Measurements from ENCODE around the gene TSPYL1.

TSPYL1 gene

GRCh38 chr6:116279232-116280160 lies at the start of gene TSPYL1 (continued):
- no peak for TF ChIP-seq ZNF670 (tag by site-specific recombination; IDR thresholded peaks at IDR 0.05; ENCODE audit: low read depth)

- Histone ChIP-seq H3K27ac (ENCODE audit: extremely low read depth, low read depth, low read length) (no peak overlapping the region), H3K36me3 (ENCODE audit: control insufficient read depth in 2 of 2, insufficient read depth in 1 of 2, low read length in 2 of 2) (no peaks in the 10 kb centered on the region), H3K9me3 (ENCODE audit: control insufficient read depth, insufficient read depth, low read depth, low read length) (no peaks in the 10 kb centered on the region), H3K4me3 (ENCODE audit: low read depth, low read length) (no peak overlapping the region), H3K4me1 (ENCODE audit: control insufficient read depth, insufficient read depth, low read length) (no peaks in the 10 kb centered on the region)
- POLR2A ChIA-PET: no interaction called here
- TF ChIP-seq SCRT2 (tag by site-specific recombination; IDR thresholded peaks at IDR 0.05) (no peak), IKZF3 (tag by site-specific recombination; IDR thresholded peaks at IDR 0.05) (no peak), ZNF266 (tag by site-specific recombination; IDR thresholded peaks at IDR 0.05; ENCODE audit: low read depth) (no peak), ZNF416 (tag by site-specific recombination; IDR thresholded peaks at IDR 0.05) (no peak)
- CTCF ChIA-PET: interaction anchor here (0.6 kb wide), 1 partner anchor 469 kb away, joined by 3 read pairs; no protein-coding TSS in a partner anchor
Measured at GRCh38 chr6:116329156-116329555, 49.4 kb upstream of the TSPYL1 start.

DNA sequence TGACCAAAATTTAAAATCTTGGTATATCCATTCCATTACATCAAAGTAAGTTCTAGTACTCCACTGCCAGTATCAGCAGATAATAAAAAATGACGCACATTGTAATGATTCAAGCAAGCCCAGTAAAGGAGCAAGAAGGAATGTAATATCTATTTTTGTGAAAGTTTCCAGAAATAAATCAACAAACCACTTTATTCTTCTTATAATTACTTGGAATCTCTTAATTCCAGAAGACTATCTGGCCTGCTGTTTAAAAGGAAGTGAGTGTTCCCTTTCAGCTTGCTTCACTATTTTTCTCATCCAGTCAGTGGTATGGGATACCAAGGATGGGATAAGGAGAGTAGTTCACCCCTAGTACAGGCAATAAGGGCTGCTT lies 48.8 kb upstream of the TSPYL1 start:
- Histone ChIP-seq H3K9me3 (ENCODE audit: control insufficient read depth, insufficient read depth, low read depth, low read length) (no peaks in the 10 kb centered on the region), H3K4me3 (ENCODE audit: low read depth, low read length) (no peak overlapping the region), H3K36me3 (ENCODE audit: control insufficient read depth in 2 of 2, insufficient read depth in 1 of 2, low read length in 2 of 2) (no peaks in the 10 kb centered on the region), H3K4me1 (ENCODE audit: control insufficient read depth, insufficient read depth, low read length) (no peaks in the 10 kb centered on the region), H3K27ac (ENCODE audit: extremely low read depth, low read depth, low read length) (no peak overlapping the region)
- TF ChIP-seq ZNF366 (tag by site-specific recombination; conservative IDR thresholded peaks at IDR 0.05): no peak
- TF ChIP-seq ZNF629 (tag by site-specific recombination; IDR thresholded peaks at IDR 0.05): no peak
- TF ChIP-seq ZNF768 (tag by site-specific recombination; IDR thresholded peaks at IDR 0.05): no peak
- TF ChIP-seq KLF10 (tag by site-specific recombination; IDR thresholded peaks at IDR 0.05): no peak
- no peak for TF ChIP-seq ZNF624 (tag by site-specific recombination; IDR thresholded peaks at IDR 0.05)
- no peak for TF ChIP-seq ZNF146 (tag by site-specific recombination; IDR thresholded peaks at IDR 0.05)
- TF ChIP-seq, protein P1, sequence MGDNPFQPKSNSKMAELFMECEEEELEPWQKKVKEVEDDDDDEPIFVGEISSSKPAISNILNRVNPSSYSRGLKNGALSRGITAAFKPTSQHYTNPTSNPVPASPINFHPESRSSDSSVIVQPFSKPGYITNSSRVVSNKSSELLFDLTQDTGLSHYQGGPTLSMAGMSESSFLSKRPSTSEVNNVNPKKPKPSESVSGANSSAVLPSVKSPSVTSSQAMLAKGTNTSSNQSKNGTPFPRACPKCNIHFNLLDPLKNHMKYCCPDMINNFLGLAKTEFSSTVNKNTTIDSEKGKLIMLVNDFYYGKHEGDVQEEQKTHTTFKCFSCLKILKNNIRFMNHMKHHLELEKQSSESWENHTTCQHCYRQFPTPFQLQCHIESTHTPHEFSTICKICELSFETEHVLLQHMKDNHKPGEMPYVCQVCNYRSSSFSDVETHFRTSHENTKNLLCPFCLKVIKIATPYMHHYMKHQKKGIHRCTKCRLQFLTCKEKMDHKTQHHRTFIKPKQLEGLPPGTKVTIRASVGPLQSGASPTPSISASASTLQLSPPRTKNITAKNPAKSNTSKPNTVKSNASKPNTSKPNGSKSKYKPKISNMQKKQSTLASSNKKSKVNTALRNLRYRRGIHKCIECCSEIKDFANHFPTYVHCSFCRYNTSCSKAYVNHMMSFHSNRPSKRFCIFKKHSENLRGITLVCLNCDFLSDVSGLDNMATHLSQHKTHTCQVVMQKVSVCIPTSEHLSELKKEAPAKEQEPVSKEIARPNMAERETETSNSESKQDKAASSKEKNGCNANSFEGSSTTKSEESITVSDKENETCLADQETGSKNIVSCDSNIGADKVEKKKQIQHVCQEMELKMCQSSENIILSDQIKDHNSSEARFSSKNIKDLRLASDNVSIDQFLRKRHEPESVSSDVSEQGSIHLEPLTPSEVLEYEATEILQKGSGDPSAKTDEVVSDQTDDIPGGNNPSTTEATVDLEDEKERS (tag by site-specific recombination; IDR thresholded peaks at IDR 0.05): no peak
- TF ChIP-seq ZIC2 (tag by site-specific recombination; IDR thresholded peaks at IDR 0.05): no peak
- no peak for TF ChIP-seq KLF16 (tag by site-specific recombination; IDR thresholded peaks at IDR 0.05)
- no peak for TF ChIP-seq ZNF776 (tag by site-specific recombination; IDR thresholded peaks at IDR 0.05; ENCODE audit: borderline replicate concordance)
- TF ChIP-seq ZNF423 (tag by site-specific recombination; IDR thresholded peaks at IDR 0.05): no peak
- TF ChIP-seq, protein P2, sequence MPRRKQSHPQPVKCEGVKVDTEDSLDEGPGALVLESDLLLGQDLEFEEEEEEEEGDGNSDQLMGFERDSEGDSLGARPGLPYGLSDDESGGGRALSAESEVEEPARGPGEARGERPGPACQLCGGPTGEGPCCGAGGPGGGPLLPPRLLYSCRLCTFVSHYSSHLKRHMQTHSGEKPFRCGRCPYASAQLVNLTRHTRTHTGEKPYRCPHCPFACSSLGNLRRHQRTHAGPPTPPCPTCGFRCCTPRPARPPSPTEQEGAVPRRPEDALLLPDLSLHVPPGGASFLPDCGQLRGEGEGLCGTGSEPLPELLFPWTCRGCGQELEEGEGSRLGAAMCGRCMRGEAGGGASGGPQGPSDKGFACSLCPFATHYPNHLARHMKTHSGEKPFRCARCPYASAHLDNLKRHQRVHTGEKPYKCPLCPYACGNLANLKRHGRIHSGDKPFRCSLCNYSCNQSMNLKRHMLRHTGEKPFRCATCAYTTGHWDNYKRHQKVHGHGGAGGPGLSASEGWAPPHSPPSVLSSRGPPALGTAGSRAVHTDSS (tag by site-specific recombination; IDR thresholded peaks at IDR 0.05): no peak
- no peak for TF ChIP-seq ZNF791 (tag by site-specific recombination; IDR thresholded peaks at IDR 0.05)
- TF ChIP-seq, protein P3, sequence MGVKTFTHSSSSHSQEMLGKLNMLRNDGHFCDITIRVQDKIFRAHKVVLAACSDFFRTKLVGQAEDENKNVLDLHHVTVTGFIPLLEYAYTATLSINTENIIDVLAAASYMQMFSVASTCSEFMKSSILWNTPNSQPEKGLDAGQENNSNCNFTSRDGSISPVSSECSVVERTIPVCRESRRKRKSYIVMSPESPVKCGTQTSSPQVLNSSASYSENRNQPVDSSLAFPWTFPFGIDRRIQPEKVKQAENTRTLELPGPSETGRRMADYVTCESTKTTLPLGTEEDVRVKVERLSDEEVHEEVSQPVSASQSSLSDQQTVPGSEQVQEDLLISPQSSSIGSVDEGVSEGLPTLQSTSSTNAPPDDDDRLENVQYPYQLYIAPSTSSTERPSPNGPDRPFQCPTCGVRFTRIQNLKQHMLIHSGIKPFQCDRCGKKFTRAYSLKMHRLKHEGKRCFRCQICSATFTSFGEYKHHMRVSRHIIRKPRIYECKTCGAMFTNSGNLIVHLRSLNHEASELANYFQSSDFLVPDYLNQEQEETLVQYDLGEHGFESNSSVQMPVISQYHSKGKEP (tag by site-specific recombination; IDR thresholded peaks at IDR 0.05): no peak
- TF ChIP-seq ZBTB17 (tag by site-specific recombination; IDR thresholded peaks at IDR 0.05): no peak
- TF ChIP-seq ZNF830 (tag by site-specific recombination; IDR thresholded peaks at IDR 0.05; ENCODE audit: low read depth): no peak
- TF ChIP-seq EGR2 (tag by site-specific recombination; IDR thresholded peaks at IDR 0.05; ENCODE audit: low read depth): no peak
- TF ChIP-seq ZNF223 (tag by site-specific recombination; IDR thresholded peaks at IDR 0.05): no peak
- no peak for TF ChIP-seq FEZF1 (tag by site-specific recombination; IDR thresholded peaks at IDR 0.05)
- POLR2A ChIA-PET: no interaction called here
- CTCF ChIA-PET: interaction anchor here (0.6 kb wide), 1 partner anchor 469 kb away, joined by 3 read pairs; no protein-coding TSS in a partner anchor

Measured in HEK293 (cell line).